K562 treated with DMSO at 1 percent for 4 hours (cell line): ENCODE results near the gene HOXB9. TPM values are rescaled to one million over a fixed set of nuclear protein-coding genes. Genes with fewer than 3 reads are reported as not detected.

Source experiments
- total RNA-seq: library from RNA; unstranded; fragments of 300-600 nt; gene quantifications from 2 replicates; pipeline ENCODE4 v1.2.3, GENCODE V29; 2022; ENCODE audit not compliant: insufficient read depth

The HOXB9 gene
- total RNA-seq = 136 and 143 TPM in 2 replicates

GRCh38 chr17:48626245-48627117 is at the start of gene HOXB9:
Gene HOXB9, minus strand, starts transcription at chr17:48626358. Its CDS starts 89 bp downstream, at chr17:48626269.

DNA sequence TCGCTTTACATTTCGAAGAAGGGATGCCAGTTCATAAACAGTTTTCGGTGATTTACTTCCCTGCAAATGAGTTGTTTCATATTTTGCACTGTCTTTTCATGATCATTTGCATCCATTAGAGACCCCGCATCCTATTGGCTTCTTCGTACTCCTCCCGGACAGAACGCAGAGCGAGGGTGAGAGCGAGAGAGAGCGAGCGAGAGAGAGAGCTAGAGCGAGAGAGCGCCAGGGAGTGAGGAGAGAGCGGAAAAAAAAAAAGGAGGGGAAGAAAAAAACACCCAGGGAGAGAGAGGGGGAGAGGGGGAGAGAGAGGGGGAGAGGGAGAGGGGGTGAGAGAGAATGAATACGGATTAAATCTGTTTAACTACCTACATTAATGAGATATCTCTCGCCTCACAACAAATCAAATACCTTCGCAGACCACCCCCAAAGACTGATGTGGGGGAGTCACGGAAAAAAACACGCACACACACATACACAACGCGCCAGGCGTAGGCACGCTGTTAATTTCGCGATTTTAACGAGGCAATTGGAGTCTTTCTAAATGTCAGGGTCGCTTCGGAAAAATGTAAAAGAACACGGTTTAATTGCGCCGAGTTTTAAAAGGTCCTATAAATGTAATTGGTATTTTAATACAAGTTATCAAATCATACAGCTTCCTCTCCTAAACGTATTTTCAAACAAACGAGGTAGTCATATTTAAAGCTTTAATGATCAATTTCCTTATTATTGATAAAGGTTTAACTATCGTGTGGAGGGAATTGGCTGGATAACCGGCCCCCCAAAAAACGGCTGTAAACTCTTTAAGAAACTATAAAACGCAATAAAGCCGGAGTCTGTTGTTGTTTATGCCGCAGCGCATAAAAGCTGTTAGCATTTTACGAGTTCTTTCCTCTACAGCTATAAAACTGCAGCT is 10.9 kb downstream of the HOXB9 start, which contains the start of gene HOXB8:
Gene HOXB8 (minus strand): TSS at position 246 of the 916 bp plus-strand sequence. CDS start 588 bp downstream, outside the sequence.

DNA sequence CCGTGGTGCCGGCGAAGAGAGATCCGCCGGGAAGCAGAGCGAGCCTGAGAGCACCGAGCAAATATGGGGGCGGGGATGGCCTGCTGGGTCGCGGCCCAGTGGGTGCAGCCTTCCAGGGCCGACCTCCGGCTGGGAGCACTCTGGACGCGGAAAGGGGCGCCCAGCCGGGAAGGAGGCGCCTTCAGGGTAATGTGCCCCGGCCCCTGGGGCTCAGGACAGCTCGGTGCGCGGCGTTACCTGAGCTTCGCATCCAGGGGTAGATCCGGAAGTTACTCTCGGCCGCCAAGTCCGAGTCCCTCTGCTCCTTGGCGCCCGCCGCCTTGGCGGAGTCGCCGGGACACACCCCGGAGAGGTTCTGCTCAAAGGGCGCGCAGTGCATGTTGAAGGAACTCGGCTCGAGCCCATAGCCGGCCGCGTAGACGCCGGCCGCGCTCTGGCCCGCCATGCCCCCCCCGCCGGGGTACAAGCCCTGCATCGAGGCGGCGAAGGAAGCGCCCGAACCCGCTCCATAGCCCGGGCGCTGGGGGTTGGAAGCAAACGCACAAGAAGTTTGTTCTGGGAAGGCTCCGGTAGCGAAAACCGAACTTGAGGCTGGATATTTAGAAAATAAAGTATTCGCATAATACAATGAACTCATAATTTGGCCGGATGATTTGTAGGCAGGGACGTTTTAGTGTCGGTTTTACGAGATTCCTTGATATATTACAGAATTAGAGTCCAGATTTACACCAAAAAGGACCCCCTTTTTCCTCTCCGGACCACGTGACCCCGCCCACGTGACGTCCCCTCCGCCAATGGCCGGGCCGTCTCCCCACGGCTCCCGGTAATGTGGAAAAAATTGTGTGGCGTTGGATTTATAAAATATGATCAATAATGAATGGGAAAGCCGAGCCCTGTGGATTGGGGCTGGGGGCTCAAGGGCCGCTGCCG is 15.6 kb downstream of the HOXB9 start, which contains the start of gene HOXB7:
Gene HOXB7 (minus strand): TSS at position 736 of the 930 bp plus-strand sequence. CDS start 99 bp downstream, at position 637.

DNA sequence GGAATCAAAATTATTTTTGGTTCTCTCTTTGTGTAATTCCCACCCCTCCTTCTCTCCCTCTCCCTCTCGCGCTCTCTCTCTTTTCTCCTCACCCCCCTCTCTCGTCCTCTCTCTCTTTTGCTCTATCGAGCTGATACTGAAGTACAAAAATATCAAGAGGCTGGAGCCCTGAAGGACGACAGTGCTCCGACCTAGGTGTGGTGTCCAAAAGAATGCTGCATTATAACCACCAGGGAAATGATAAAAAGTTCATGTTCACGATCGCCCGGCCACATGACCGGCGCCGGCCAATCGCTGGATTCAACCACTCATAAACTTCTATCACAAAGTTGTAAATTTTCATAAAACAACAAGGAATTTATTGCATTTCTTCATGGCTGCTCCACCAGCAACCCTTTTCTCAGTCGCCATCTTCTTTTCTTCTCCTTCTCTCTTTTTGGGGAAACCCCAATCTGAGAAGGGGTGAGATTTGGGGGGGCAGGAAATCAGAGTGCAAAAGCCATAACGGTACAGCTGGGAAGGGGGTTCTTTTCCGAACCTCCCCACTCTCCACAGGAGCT is 21.3 kb downstream of the HOXB9 start, which contains the start of gene HOXB6:
Gene HOXB6 (minus strand): TSS at position 217 of the 560 bp plus-strand sequence. CDS start 6,836 bp downstream, outside the sequence.

DNA sequence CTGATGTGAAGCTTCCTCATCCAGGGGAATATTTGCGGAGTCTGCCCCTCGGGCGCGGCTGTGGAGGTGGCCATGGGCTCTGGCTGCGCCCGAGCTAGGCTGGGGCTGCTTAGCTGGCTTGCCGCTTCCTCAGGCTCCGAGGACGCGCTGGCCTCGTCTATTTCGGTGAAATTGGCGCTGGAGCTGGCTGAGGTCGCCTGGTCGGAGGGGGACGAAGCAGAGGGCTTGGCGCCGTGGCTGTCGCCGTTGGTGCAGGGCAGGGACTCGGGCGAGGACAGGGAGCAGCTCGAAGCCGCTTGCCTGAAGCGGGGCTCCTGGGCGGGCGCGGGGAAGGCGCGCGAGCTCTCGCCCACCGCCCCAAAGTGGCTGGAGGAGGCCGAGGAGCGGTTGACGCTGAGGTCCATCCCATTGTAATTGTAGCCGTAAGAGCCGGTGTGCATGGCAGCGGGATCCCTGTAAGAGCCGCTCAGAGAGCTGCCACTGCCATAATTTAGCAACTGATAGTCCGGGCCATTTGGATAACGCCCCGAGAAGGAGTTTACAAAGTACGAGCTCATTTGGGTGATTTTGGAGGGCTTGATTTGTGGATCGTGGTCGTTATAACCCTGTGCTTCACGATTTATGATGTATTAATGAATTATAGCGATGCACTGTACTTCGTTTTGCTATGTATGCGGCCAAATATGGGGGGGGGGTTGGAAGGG is 32.9 kb downstream of the HOXB9 start, which contains the start of gene HOXB5:
Gene HOXB5 (minus strand): TSS at position 654 of the 704 bp plus-strand sequence. CDS start 97 bp downstream, at position 557.

GRCh38 chr17:48589831-48590606 is 36.1 kb downstream of the HOXB9 start, which contains the start of gene HOXB3:
Gene HOXB3, minus strand, starts transcription at chr17:48590241. Its CDS starts 37,767 bp downstream, at chr17:48552474.

DNA sequence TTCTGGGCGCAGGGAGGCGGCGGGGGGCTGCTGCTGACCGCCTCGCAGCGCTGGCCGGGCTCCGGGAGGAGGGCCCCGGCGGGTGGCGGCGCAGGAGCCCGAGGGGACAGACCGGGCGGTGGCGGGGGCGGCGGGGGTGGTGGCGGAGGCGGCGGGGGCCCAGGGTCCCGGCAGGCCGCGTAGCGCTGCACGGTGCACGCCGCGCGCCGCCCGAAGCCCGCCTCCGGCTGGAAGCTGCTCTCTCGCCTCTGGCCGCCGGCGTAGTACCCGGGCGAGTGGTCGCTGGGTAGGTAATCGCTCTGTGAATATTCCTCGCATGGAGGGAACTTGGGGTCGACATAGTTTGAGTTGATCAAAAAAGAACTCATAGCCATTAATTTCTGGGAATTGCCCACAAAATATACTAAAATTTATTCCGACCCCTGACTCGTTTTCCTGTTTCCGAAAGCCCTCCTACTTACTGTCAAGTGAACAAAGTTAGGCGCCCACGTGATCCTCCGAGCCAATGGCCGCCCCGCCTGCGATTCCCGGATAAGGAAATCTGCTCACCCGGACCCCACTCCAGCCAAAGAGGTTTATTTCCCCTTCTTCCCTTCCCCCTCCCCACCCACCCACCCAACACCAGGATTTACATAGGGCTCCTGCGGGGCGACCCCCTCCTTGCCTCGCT is 48.1 kb downstream of the HOXB9 start, which contains the start of gene HOXB4:
Gene HOXB4 (minus strand): TSS at position 405 of the 670 bp plus-strand sequence. CDS start 31 bp downstream, at position 374.

Other genes starting within 250 kb of the HOXB9 start
- gene SKAP1, start 196.1 kb downstream of the HOXB9 start, total RNA-seq = not detected in 2 replicates
- not detected in 2 replicates for gene HOXB1, start 95.3 kb downstream of the HOXB9 start, total RNA-seq
- gene HOXB2, start 81.2 kb downstream of the HOXB9 start, total RNA-seq = 57.9 and 62.4 TPM in 2 replicates
- gene HOXB4, start 48.0 kb downstream of the HOXB9 start, total RNA-seq = 9.1 and 11.3 TPM in 2 replicates
- 17.6 and 31.9 TPM in 2 replicates for gene HOXB3, start 36.1 kb downstream of the HOXB9 start, total RNA-seq
- gene HOXB5, start 32.6 kb downstream of the HOXB9 start, total RNA-seq = 5.7 and 8.7 TPM in 2 replicates
- 10.0 and 13.8 TPM in 2 replicates for gene HOXB6, start 21.4 kb downstream of the HOXB9 start, total RNA-seq
- gene HOXB7, start 15.3 kb downstream of the HOXB9 start, total RNA-seq = 18.3 and 18.6 TPM in 2 replicates
- gene HOXB8, start 11.1 kb downstream of the HOXB9 start, total RNA-seq = 27.4 and 40.7 TPM in 2 replicates
- not detected in 2 replicates for gene PRAC1, start 96.2 kb upstream of the HOXB9 start, total RNA-seq
- not detected in 2 replicates for gene PRAC2, start 96.8 kb upstream of the HOXB9 start, total RNA-seq
- gene HOXB13, start 102.4 kb upstream of the HOXB9 start, total RNA-seq = not detected in 2 replicates
- gene TTLL6, start 190.9 kb upstream of the HOXB9 start, total RNA-seq = not detected in 2 replicates
- 70.3 and 79.1 TPM in 2 replicates for gene CALCOCO2, start 204.7 kb upstream of the HOXB9 start, total RNA-seq